HG03469 (cell line): ENCODE measurements around the gene SHROOM1.

Experiments used
- ATAC-seq: cut with Tn5 transposase; IDR thresholded peaks from one replicate; pipeline ENCODE4 v1.9.1; 2021; ENCODE audit warnings: mild to moderate bottlenecking, moderate library complexity, moderate number of reproducible peaks; ENCODE audit not compliant: unreplicated experiment

Gene SHROOM1

DNA sequence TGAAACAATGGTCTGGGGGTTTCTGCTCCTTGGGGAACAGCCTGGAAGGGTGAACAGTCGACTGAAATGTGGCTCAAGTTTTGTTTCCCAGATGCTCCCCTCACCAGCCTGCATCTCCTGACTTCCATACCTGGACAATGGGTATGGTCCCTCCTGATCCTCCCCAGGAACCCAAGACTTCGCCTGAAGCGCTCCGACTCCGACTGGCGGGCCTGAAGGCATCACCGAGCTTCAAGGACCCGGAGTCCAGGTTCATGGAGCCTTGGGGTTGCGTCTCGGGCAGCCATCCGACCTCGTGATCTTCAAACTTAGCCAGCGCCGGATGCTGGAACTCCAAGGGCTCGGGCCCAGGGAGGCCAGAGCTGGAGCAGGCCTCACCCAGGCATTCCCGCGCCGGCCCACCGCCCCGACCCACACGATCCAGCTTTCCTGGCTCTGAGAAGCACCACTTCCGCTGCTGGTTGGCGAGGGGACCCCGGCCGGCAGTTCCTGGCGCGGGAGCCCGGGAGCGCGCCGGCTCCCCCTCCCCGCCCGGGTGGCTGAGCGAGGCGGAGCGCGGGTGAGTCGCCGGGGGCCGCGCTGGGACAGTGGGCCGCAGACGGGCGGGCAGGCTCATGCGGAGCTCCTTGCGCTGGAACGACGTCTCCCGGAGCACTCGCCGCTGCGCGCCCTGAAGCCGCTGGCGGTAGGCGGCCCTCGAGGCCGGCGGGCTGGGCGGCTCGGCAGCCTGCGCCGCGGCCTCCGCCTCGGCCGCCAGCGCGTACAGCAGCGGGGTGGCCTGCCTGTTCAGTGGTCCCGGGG lies 5.2 kb downstream of the SHROOM1 start:
- no peak for ATAC-seq

GRCh38 chr5:132824426-132824825 lies 6.0 kb downstream of the SHROOM1 start:
- no peak for ATAC-seq

DNA sequence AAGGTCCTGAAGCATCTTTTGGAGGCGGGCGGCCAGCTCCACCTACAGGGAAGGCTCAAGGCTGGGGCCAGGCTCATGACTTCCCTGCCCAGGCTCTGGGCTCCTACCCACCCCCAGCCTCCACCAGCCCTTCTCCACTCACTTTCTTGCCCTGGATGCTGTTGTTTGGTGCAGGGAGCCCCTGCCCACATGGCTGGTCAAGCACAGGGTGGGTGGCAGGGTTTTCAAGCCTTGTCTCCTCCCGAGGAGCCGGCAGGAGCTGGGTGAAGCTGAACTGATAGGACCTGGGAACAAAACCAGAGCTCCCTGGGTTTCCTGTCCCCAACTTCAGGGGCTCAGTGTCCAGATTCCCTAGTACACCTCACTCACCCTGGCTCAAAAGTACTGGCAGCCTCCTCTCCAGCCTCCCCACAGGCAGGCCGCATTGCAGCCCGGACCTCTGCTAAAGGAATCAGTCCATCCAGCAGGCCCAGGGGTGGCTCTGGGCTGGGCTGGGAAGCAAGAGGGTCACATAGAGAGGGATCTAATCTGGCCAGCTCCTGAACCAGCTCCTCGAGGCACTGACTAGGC lies 6.9 kb downstream of the SHROOM1 start:
- no peak for ATAC-seq

- ATAC-seq = no peak
Observed at GRCh38 chr5:132822650-132823480, 7.6 kb downstream of the SHROOM1 start.

GRCh38 chr5:132821791-132822190 lies 8.7 kb downstream of the SHROOM1 start:
- no peak for ATAC-seq

GRCh38 chr5:132821350-132821749 lies 9.1 kb downstream of the SHROOM1 start:
- no peak for ATAC-seq

DNA sequence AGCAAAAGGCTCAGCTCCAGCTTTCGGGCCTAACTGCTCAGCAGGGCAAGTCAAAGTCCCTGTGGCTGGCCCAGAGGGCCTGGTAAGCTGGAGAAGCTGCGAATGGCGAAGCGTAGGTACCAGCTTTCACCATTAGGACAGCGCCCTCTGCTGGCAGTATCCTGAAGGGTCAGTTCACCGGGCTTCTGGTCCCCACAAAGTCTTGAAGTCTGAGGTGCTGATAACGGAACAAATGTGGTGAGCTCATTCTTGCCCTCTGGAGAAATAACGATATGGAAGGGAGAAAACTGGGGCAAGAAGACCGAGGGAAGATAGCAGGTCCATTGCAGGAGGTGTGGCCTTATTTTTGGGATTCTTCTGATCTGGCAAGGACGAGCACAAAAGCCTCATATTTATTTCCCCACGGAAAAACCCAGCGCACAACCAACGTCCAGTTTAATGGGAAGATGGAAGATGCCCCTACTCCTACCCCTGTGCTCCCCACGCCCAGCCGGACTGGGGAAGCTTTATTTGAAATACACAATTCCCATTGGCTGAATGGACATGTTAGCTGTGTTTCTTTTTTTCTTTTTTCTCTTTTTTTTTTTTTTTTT lies 10.2 kb downstream of the SHROOM1 start:
- no peak for ATAC-seq

GRCh38 chr5:132819468-132819867 lies 11.0 kb downstream of the SHROOM1 start:
- no peak for ATAC-seq

DNA sequence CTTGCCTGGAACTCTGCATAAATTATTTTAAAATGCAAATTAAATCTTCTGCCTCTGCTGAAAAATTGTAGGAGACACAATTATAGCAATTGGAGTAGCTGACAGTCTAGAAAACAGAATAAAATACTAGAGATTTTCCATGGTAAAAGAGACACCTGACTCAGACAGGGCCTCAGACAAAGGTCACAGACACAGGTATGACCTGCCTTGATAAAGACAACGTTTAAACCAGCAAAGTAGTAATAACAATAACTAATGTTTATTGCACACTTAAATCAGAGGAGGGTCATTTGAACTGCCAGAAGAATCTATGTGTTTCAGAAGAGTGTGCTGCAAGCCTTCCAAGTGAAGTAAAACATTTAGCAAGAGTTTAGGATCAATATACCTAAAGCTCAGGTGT lies 13.4 kb downstream of the SHROOM1 start:
- no peak for ATAC-seq

GRCh38 chr5:132816554-132816953 lies 13.9 kb downstream of the SHROOM1 start:
- ATAC-seq = no peak

GRCh38 chr5:132816083-132816482 lies 14.4 kb downstream of the SHROOM1 start:
- ATAC-seq = no peak

DNA sequence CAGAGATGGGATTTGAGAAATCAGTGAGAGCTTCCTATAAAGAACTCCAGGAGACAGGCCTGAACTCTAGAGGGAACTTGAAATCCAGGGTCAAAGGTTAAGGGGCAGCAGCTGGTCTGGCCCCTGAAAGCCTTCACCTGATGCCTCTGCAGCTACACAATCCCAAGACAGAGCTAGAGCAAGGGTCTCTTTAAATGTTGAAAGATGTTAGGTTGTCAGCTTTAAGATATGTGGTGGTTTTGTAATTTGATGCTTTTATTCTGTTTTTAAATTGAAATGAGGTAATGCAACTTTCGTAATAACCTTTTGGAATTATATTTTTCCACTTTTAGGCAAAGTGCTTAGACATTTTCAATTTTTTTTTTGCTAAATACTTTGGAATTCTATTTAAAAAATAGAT lies 15.0 kb downstream of the SHROOM1 start:
- ATAC-seq = no peak

DNA sequence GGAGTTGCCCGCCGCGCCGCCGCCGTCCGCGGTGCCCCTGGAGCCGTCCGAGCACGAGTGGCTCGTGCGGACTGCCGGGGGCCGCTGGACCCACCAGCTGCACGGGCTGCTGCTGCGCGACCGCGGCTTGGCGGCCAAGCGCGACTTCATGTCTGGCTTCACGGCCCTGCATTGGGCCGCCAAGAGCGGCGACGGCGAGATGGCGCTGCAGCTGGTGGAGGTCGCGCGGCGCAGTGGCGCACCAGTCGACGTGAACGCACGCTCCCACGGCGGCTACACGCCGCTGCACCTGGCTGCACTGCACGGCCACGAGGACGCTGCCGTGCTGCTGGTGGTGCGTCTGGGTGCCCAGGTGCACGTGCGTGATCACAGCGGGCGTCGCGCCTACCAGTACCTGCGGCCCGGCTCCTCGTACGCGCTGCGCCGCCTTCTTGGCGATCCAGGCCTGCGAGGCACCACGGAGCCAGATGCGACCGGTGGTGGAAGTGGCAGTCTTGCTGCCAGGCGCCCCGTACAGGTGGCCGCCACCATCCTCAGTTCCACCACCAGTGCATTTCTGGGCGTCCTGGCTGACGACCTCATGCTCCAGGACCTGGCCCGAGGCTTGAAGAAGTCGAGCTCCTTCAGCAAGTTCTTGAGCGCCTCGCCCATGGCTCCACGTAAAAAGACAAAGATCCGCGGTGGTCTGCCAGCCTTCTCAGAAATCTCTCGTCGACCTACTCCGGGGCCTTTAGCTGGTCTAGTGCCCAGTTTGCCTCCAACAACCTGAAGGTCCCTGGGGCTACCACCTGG lies 15.7 kb downstream of the SHROOM1 start:
- no peak for ATAC-seq

GRCh38 chr5:132813599-132814502 lies 16.6 kb downstream of the SHROOM1 start:
- ATAC-seq = no peak

GRCh38 chr5:132812781-132813598 lies 17.5 kb downstream of the SHROOM1 start, which contains the start of gene SOWAHA:
Gene SOWAHA (plus strand): TSS chr5:132813302. CDS start chr5:132813622, 320 bp downstream.
- ATAC-seq = no peak

GRCh38 chr5:132812123-132812765 lies 18.2 kb downstream of the SHROOM1 start:
- ATAC-seq = no peak

- ATAC-seq = no peak
Observed at GRCh38 chr5:132810605-132811004, 19.8 kb downstream of the SHROOM1 start.

DNA sequence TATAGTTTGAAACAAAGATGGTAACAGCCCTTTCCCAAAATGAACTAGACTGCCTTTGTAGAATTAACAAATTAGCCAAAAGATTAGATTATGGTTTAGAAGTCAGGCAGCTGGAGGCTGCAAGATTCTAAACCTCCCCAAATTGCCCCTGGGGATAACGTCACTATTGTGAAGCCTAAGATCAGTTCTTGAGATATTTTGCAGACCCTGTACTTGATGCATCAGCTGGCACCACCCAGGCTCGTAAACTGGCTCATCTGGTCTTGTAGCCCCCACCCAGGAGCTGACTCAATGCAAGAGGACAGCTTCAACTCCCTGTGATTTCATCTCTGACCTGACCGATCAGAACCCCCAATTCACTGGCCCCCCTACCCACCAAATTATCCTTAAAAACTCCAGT lies 21.6 kb downstream of the SHROOM1 start:
- ATAC-seq = no peak
